Left lung (tissue), 10 donors: Measurements from ENCODE around the gene EHBP1. TPM values are rescaled to one million over a fixed set of nuclear protein-coding genes. Genes with fewer than 3 reads are reported as not detected.

ENCODE experiments used
- ATAC-seq: fragments of 200-7000 bp; cut with Tn5 transposase; one replicate; pipeline ENCODE4 v1.9.1; 2020; ENCODE audit warnings: moderate library complexity
- DNase-seq, 4 donors: peaks; one replicate each; pipeline ENCODE4 v3.0.0-alpha.2; 2013 to 2020
- H3K27ac ChIP-seq, 2 donors: fragments of 200-600 bp; sonication (generic) in 1 of 2; one replicate each; pipeline versions ENCODE4 v1.5.0 to v1.8.0; 2020 to 2021
- H3K27me3 ChIP-seq, 2 donors: fragments of 200-600 bp; sonication (generic) in 1 of 2; one replicate each; pipeline versions ENCODE4 v1.5.0 to v1.8.0; 2020 to 2021
- H3K36me3 ChIP-seq, 2 donors: fragments of 200-600 bp; sonication (generic) in 1 of 2; one replicate each; pipeline versions ENCODE4 v1.5.0 to v1.8.0; 2020 to 2021
- H3K4me1 ChIP-seq, 2 donors: fragments of 200-600 bp; one replicate each; pipeline ENCODE4 v1.8.0; 2021
- H3K4me3 ChIP-seq, 2 donors: fragments of 200-600 bp; sonication (generic) in 1 of 2; one replicate each; pipeline versions ENCODE4 v1.5.0 to v1.8.0; 2020 to 2021; ENCODE audit warnings: mild to moderate bottlenecking in 1 of 2
- H3K9me3 ChIP-seq, 2 donors: fragments of 200-600 bp; sonication (generic) in 1 of 2; one replicate each; pipeline versions ENCODE4 v1.5.0 to v1.8.0; 2020 to 2021
- intact Hi-C, 2 donors: fragments of 100-400 bp; cut with DNase I; formaldehyde crosslinking; loops; one replicate each; pipeline versions ENCODE4 v1.11.2 to v1.14.2; 2022
- polyA plus RNA-seq, 6 donors: library from polyadenylated mRNA; unstranded; fragments of 120-200 nt; gene quantifications; one replicate each; pipeline ENCODE4 v1.2.1, GENCODE V29; 2013; ENCODE audit not compliant: insufficient read length in 6 of 6
- total RNA-seq, 2 donors: library from RNA; stranded (reverse); fragmentation: NEBNext Ultra II Directional; extraction: Animal tissue kit (Norgen Biotek cat#: 25700); gene quantifications; one replicate each; pipeline ENCODE4 v1.2.1, GENCODE V29; 2021
- TF ChIP-seq, protein P1 (sequence below), 2 donors: fragments of 200-600 bp; sonication (generic) in 1 of 2; IDR thresholded peaks; one replicate each; pipeline versions ENCODE4 v1.5.0 to v1.8.0; 2021; ENCODE audit warnings: antibody characterized with exemption in 2 of 2
- donor health status: DM: no; HTN: yes; CAD: no.
- donor health status: DM: no; HTN: no; CAD: no.

EHBP1 gene
- total and polyA plus RNA-seq, 8 donors: 35.4 to 48.9 (median 38.9) TPM

- intact Hi-C loops: no loop called here
- TF ChIP-seq, protein P1, sequence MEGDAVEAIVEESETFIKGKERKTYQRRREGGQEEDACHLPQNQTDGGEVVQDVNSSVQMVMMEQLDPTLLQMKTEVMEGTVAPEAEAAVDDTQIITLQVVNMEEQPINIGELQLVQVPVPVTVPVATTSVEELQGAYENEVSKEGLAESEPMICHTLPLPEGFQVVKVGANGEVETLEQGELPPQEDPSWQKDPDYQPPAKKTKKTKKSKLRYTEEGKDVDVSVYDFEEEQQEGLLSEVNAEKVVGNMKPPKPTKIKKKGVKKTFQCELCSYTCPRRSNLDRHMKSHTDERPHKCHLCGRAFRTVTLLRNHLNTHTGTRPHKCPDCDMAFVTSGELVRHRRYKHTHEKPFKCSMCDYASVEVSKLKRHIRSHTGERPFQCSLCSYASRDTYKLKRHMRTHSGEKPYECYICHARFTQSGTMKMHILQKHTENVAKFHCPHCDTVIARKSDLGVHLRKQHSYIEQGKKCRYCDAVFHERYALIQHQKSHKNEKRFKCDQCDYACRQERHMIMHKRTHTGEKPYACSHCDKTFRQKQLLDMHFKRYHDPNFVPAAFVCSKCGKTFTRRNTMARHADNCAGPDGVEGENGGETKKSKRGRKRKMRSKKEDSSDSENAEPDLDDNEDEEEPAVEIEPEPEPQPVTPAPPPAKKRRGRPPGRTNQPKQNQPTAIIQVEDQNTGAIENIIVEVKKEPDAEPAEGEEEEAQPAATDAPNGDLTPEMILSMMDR (IDR thresholded peaks at IDR 0.05): no peak
- H3K4me1 ChIP-seq: no peaks in the 10 kb centered on the region
- H3K4me3 ChIP-seq: no peak overlapping the region
- no peaks in the 10 kb centered on the region for H3K27me3 ChIP-seq
- no peaks in the 10 kb centered on the region for H3K36me3 ChIP-seq
- ATAC-seq: no peak
- no peaks in the 10 kb centered on the region for H3K9me3 ChIP-seq
- no peak for DNase-seq
- H3K27ac ChIP-seq: no peak overlapping the region
These were observed 34.7 kb downstream of the EHBP1 start for GRCh38 chr2:62740221-62740620.

- Histone ChIP-seq H3K9me3 (no peaks in the 10 kb centered on the region), H3K36me3 (no peaks in the 10 kb centered on the region), H3K27ac (no peak overlapping the region), H3K4me1 (no peaks in the 10 kb centered on the region), H3K4me3 (no peak overlapping the region), H3K27me3 (no peaks in the 10 kb centered on the region)
- ATAC-seq (no peak), DNase-seq (no peak)
- TF ChIP-seq, protein P1 (IDR thresholded peaks at IDR 0.05): no peak
- intact Hi-C loops: no loop called here
These were observed 35.6 kb downstream of the EHBP1 start for GRCh38 chr2:62741127-62741526.

GRCh38 chr2:62741954-62742722 is 36.6 kb downstream of the EHBP1 start:
- Histone ChIP-seq H3K27me3 (no peaks in the 10 kb centered on the region), H3K4me3 (no peak overlapping the region), H3K36me3 (no peaks in the 10 kb centered on the region), H3K4me1 (no peaks in the 10 kb centered on the region), H3K27ac (no peak overlapping the region), H3K9me3 (no peaks in the 10 kb centered on the region)
- intact Hi-C loops: no loop called here
- TF ChIP-seq, protein P1 (IDR thresholded peaks at IDR 0.05): no peak
- DNase-seq: no peak
- no peak for ATAC-seq

DNA sequence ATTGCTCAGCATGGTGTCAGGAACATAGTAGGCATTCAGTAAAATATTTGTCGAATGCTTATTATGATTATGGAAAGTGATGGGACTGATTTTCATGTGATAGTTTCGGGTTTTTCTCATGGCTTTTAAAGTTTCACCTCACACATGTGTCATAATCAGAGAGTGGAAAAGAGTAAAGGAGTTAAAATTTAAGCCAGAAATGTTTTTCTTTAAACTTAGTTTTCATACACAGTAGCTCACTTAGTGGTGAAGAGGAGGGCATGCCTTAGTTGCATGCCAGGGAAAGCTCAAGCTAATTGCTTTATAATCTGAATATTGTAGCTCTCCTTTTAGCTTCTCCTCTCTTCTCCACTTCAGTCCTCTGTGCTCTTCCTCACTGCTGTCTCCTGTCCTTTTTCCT is 38.0 kb downstream of the EHBP1 start:
- H3K27me3 ChIP-seq: no peaks in the 10 kb centered on the region
- H3K9me3 ChIP-seq: no peaks in the 10 kb centered on the region
- no peak overlapping the region for H3K27ac ChIP-seq
- no peaks in the 10 kb centered on the region for H3K36me3 ChIP-seq
- intact Hi-C loops: no loop called here
- TF ChIP-seq, protein P1 (IDR thresholded peaks at IDR 0.05): no peak
- DNase-seq (no peak), ATAC-seq (no peak)
- no peaks in the 10 kb centered on the region for H3K4me1 ChIP-seq
- no peak overlapping the region for H3K4me3 ChIP-seq

- ATAC-seq (no peak), DNase-seq (no peak)
- no peak overlapping the region for H3K27ac ChIP-seq
- peaks cover 0 to 3% of the 10 kb centered on the region in 2 donors for H3K36me3 ChIP-seq
- intact Hi-C loops: no loop called here
- H3K4me3 ChIP-seq: no peak overlapping the region
- peaks cover 0 to 1% of the 10 kb centered on the region in 2 donors for H3K9me3 ChIP-seq
- H3K27me3 ChIP-seq: no peaks in the 10 kb centered on the region
- no peaks in the 10 kb centered on the region for H3K4me1 ChIP-seq
- TF ChIP-seq, protein P1 (IDR thresholded peaks at IDR 0.05): no peak
These were observed 39.1 kb downstream of the EHBP1 start for GRCh38 chr2:62744603-62745002.
